G401.6 (cell line): ENCODE data around the gene ZNF768.
"Not testable (repeated sequence)": the region's sequence is repeated elsewhere in the genome, so short reads cannot be mapped to it uniquely, and the experiment has no call there.

ENCODE experiments used
- FAIRE-seq: peaks from 2 replicates; lab custom pipeline; 2012; peaks lifted over from hg19 to GRCh38; lab: Jason Lieb, UNC

Gene ZNF768

GRCh38 chr16:30533146-30533522 lies 6.8 kb upstream of the ZNF768 start:
- FAIRE-seq, result no peak

- FAIRE-seq, result no peak
Observed at GRCh38 chr16:30532285-30533145, 6.1 kb upstream of the ZNF768 start.

- FAIRE-seq, result no peak
Observed at GRCh38 chr16:30530163-30531037, 4.0 kb upstream of the ZNF768 start.

- FAIRE-seq, result no peak
Observed at GRCh38 chr16:30528799-30529457, 2.6 kb upstream of the ZNF768 start.

- FAIRE-seq, result no peak
Observed at GRCh38 chr16:30527635-30528178, 1.3 kb upstream of the ZNF768 start.

- peak; percentile 99 for FAIRE-seq
Observed at GRCh38 chr16:30526823-30527634, 663 bp upstream of the ZNF768 start.

- no peak for FAIRE-seq
Observed at GRCh38 chr16:30525844-30526136, 576 bp downstream of the ZNF768 start.

GRCh38 chr16:30524575-30525568 lies 1.5 kb downstream of the ZNF768 start:
- FAIRE-seq, result no peak

- no peak for FAIRE-seq
Observed at GRCh38 chr16:30523768-30524574, 2.4 kb downstream of the ZNF768 start.

- not testable (repeated sequence) for FAIRE-seq
Observed at GRCh38 chr16:30522702-30523463, 3.5 kb downstream of the ZNF768 start.

- FAIRE-seq, result no peak
Observed at GRCh38 chr16:30521873-30522641, 4.3 kb downstream of the ZNF768 start.

- FAIRE-seq, result no peak
Observed at GRCh38 chr16:30521476-30521872, 4.9 kb downstream of the ZNF768 start.

GRCh38 chr16:30519120-30520049 lies 7.0 kb downstream of the ZNF768 start:
- FAIRE-seq, result no peak

- no peak for FAIRE-seq
Observed at GRCh38 chr16:30518552-30518951, 7.8 kb downstream of the ZNF768 start.

- FAIRE-seq, result no peak
Observed at GRCh38 chr16:30515275-30515674, 11.1 kb downstream of the ZNF768 start.

GRCh38 chr16:30511509-30511908 lies 14.9 kb downstream of the ZNF768 start:
- FAIRE-seq, result no peak

GRCh38 chr16:30510376-30510938 lies 15.9 kb downstream of the ZNF768 start:
- FAIRE-seq, result no peak
